ENCODE data around the gene HMX1.

HMX1 gene

GRCh38 chr4:8909548-8909947, 37.9 kb upstream of the HMX1 start:
- DNase-seq = no peak

GRCh38 chr4:8908206-8908893, 36.7 kb upstream of the HMX1 start:
- no peak for DNase-seq

- no peak for DNase-seq
Measured at GRCh38 chr4:8907596-8908205, 36.1 kb upstream of the HMX1 start.

GRCh38 chr4:8906991-8907595, 35.5 kb upstream of the HMX1 start:
- no peak for DNase-seq

GRCh38 chr4:8906668-8906970, 35.0 kb upstream of the HMX1 start:
- DNase-seq = no peak

- no peak for DNase-seq
Measured at GRCh38 chr4:8905773-8906667, 34.4 kb upstream of the HMX1 start.

GRCh38 chr4:8905226-8905772, 33.7 kb upstream of the HMX1 start:
- DNase-seq = no peak

- DNase-seq = no peak
Measured at GRCh38 chr4:8904666-8905065, 33.0 kb upstream of the HMX1 start.

- no peak for DNase-seq
Measured at GRCh38 chr4:8904041-8904501, 32.4 kb upstream of the HMX1 start.

GRCh38 chr4:8901335-8901734, 29.7 kb upstream of the HMX1 start:
- no peak for DNase-seq

- no peak for DNase-seq
Measured at GRCh38 chr4:8900588-8900987, 28.9 kb upstream of the HMX1 start.

GRCh38 chr4:8898419-8898818, 26.8 kb upstream of the HMX1 start:
- DNase-seq = no peak

GRCh38 chr4:8897251-8898167, 25.9 kb upstream of the HMX1 start:
- no peak for DNase-seq

- no peak for DNase-seq
Measured at GRCh38 chr4:8896506-8896905, 24.9 kb upstream of the HMX1 start.

- DNase-seq = no peak
Measured at GRCh38 chr4:8896071-8896470, 24.4 kb upstream of the HMX1 start.

GRCh38 chr4:8895295-8895694, 23.7 kb upstream of the HMX1 start:
- no peak for DNase-seq

GRCh38 chr4:8894424-8894816, 22.8 kb upstream of the HMX1 start:
- no peak for DNase-seq

- DNase-seq = no peak
Measured at GRCh38 chr4:8893624-8894423, 22.2 kb upstream of the HMX1 start.

GRCh38 chr4:8893227-8893623, 21.6 kb upstream of the HMX1 start:
- DNase-seq = no peak

- DNase-seq = no peak
Measured at GRCh38 chr4:8892556-8893226, 21.1 kb upstream of the HMX1 start.

All from NCI-H1105 (cell line).